GM21381 (cell line): ENCODE results near the gene RNASEH2B.

ENCODE experiments used
- ATAC-seq: cut with Tn5 transposase; IDR thresholded peaks from one replicate; pipeline ENCODE4 v1.9.1; 2021; ENCODE audit warnings: mild to moderate bottlenecking, moderate library complexity; ENCODE audit not compliant: unreplicated experiment

The RNASEH2B gene

DNA sequence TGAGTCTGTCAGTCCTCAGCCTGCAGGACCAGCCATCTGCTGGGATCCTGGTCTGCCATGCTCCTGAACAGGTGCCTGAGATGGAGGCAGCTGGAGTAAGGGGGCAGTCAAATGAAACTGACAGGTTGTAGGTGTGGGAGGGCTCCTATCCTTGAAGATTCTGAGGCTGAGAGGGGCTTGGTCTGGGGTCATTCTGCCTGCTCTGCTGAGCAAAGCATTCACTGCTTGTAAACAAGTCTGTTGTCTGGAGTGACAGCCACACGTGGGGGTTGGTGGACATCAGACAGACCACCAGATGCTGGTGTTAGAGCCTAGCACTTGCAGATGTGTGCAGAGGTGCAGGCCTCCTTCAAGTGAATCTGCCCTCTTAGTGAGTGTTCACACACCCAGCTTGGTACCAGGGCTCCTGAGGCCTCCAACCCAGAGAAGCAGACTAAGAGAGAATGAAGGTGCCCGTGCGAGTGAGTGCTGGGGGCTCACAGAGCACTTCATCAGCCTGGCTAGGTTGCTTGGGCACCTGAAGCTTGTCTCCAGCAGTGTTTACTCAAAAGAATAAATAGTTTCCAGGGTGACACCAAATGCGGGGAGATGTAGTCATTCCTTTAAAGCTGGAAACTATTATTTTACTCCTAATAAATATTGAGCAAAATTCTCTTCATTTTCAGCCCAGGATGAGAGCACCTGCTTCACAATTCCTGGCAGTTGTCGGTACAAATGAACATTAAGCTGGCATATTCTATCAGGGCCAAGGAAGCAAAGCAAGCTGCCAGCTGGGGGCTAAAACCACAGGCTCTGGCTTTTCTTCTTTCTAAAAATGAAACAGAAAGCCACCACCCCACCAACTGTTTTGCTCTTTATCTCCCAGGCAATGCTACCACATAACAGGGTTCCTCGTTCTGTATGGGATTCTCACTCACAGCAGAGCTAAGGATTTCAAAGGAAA, 82.3 kb downstream of the RNASEH2B start:
- ATAC-seq: peak; percentile 79

DNA sequence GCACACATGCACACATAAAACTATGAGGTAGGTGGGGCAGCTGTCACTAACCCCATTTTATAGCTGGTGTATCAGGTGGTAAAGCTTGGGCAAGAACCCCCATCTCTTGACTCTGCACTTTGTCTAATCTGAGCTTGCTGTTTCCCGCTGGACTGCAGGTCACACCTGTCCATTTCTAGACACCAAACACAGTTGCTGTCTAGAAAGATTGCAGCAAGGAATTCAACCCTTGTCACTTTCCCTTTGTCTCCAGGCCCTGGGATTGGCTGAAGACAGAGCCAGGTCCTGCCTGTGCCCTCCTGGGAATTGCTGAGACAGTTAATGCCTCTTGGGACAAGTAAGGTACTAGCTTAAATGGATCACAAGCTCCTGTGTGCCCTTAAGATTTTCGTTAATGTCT, 83.8 kb downstream of the RNASEH2B start:
- no peak for ATAC-seq

DNA sequence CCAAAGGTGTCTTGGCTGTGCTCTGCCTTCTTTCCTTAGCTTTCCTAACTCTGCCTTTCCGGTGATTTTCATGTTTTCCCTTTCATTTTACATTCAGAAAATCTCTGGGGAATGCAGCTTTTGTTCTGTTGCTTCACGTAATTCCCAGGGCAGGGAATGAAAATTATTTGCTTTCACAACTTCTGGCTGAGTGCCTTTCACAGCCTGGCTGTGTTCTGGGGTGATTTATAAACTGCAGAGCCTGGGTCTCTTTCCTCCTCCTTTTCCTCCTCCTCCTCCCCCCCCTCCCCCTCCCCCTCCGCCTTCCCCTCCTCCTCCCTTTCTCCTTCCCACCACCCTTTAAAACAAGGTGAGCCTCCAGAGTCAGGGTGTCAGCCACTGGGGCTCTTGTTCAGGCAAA, 84.3 kb downstream of the RNASEH2B start:
- ATAC-seq: no peak

GRCh38 chr13:50994651-50995050, 85.1 kb downstream of the RNASEH2B start:
- ATAC-seq: no peak

GRCh38 chr13:50995854-50996253, 86.3 kb downstream of the RNASEH2B start:
- ATAC-seq: no peak

DNA sequence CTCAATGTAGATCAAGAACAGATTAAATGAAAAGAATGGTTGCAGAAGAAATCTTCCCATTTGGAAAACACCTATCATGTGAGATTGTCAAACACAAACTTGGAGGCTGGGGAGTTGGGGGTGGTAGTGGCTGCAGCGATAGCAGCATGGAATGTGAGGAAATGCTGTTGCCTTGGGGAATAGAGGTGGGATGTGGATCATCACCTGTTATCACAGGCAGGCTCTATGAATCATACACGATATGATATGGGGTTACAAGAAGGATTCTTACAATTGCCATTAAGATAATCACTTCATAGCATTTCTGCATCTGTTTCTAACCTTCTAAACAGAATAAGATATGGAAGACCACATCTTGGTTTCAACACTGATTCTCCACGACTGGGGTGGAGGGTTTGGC, 88.7 kb downstream of the RNASEH2B start:
- no peak for ATAC-seq

GRCh38 chr13:50999641-51000040, 90.0 kb downstream of the RNASEH2B start:
- ATAC-seq: no peak

DNA sequence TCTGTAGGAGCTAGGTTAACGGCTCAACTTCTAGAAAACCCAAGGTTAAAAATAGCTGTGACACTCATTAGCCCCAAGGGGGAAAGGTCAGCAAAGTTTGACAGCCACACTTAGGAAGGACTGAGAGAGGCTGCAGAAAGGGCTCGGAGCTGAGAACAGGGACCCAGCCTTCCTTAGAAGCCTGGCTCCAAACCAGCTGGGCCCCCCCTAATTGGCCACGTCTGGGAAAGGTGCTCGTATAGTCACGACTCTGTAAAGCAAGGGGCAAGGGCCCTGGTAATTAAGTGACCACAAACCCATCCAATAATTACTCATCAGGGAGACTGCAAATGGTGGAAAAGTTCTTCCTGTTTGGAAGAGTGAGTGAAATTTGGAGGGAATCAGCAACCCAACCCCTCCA, 90.5 kb downstream of the RNASEH2B start:
- no peak for ATAC-seq

GRCh38 chr13:51000571-51001260, 91.1 kb downstream of the RNASEH2B start:
- ATAC-seq: no peak

- no peak for ATAC-seq
These were observed 91.7 kb downstream of the RNASEH2B start for GRCh38 chr13:51001335-51001734.

DNA sequence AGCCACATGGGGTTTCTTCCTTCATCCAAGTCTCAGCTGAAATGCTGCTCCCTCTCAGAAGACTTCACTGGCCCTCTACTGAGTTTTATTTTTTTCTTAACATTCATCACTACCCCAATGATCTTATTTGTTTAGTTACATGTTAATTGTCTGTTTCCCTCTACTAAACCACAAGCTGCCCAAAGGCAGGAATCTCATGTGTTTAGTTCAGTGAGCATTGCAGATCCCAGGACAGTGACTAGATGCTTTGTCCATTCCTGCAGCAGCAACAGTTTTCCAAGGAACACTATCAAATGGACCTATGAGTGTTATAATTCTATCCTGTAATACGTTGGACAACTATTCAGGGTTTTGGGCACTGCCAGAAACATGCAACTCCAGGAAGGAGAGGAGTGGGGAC, 93.1 kb downstream of the RNASEH2B start:
- no peak for ATAC-seq

DNA sequence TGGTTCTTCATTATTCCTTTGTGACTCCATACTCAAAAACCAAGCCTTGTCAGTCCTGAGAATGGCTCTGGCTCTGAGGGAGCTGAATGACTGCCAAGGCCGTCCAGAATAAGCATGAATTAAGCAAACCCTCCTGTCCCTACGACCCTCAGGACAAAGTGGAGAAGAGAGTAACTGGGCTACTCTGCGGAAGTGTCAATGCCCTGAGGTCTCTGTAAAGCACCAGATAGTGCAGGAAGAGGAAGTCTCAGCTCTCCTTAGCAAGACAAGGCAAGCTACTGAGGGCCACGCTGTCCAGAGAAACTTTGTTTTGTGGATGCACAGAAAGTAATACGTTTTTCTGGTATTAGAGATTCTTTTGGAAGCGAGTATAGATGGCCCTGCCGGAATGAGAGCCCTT, 94.1 kb downstream of the RNASEH2B start:
- ATAC-seq: no peak

DNA sequence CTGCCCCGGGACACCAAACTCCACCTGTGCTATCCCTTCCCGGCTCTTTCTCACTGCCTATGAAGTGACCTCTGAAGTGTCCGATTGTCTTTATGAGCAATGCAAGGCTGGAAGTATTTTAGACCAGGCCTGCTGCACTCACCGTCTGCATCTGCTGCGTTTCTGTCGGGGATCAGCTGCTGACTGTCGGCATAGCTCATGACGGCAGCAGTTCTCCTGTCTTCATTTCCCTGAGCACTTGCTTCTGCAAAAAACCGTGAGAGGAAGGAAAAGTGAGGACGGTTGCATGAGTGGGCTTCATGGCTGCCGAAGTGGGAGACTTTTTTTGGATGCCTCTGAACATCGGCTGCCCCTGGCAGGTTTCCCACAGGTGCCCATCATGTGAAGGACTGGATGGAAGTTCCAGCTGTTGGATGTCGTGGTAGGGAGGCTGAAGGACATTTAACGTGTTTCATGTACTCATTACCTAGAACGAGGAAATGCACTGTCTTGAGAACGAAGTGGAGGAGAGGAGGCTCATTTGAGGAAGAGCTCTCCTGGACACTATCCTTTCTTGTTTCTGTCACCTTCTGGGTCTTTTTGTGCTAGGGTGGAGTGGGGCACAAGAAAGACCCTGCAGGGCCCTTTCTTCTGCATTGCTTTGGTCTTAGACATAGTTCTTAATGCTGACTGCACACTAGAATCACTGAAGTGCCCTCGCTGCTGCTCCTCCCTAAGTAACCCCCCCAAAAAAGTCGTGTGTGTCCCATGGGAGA, 94.7 kb downstream of the RNASEH2B start:
- no peak for ATAC-seq

DNA sequence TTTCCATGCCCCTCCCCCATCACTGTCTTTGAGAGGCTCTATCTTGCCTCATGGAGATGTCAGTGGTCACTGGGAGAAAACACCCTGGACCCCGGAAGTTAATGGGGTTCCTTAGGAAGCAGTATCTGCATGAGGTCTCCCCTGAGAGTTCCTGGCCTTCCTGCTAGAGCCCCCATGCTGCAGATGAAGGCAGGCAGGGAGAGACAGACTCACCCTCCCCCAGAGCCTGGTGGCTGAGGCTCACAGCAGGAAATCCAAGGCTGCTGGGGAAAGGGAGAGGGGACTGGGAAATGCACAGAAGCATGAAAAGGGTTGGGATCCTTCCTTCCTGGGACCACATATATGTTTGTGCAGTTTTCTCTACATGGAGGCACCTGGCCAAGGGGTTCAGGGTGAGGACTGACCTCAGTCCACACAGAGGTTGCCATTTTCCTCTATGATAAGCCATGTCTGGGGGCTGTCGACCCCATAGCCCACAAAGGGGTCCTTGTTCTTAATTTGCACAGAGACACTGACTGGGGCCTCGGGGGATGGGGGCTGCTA, 95.4 kb downstream of the RNASEH2B start:
- no peak for ATAC-seq

- ATAC-seq: no peak
These were observed 96.0 kb downstream of the RNASEH2B start for GRCh38 chr13:51005566-51005965.
